Mammary epithelial cell (primary cell): ENCODE results near the gene PIAS4.

Source experiments
- EZH2 ChIP-seq: IDR thresholded peaks from 2 replicates; pipeline ENCODE4 v1.6.1; 2012; ENCODE audit warnings: low read length, inconsistent platforms, borderline replicate concordance
- TF ChIP-seq, protein P1 (sequence below), 2 donors: IDR thresholded peaks in 1 of 2; conservative IDR thresholded peaks in 1 of 2; 2 replicates each; pipeline ENCODE4 v1.5.1; 2011 to 2012; ENCODE audit warnings: inconsistent platforms in 2 of 2, low read length in 2 of 2, mild to moderate bottlenecking in 2 of 2, control low read depth in 1 of 2, low read depth in 1 of 2; ENCODE audit not compliant: insufficient read depth in 1 of 2; ENCODE audit errors: extremely low read depth in 1 of 2

DNA sequence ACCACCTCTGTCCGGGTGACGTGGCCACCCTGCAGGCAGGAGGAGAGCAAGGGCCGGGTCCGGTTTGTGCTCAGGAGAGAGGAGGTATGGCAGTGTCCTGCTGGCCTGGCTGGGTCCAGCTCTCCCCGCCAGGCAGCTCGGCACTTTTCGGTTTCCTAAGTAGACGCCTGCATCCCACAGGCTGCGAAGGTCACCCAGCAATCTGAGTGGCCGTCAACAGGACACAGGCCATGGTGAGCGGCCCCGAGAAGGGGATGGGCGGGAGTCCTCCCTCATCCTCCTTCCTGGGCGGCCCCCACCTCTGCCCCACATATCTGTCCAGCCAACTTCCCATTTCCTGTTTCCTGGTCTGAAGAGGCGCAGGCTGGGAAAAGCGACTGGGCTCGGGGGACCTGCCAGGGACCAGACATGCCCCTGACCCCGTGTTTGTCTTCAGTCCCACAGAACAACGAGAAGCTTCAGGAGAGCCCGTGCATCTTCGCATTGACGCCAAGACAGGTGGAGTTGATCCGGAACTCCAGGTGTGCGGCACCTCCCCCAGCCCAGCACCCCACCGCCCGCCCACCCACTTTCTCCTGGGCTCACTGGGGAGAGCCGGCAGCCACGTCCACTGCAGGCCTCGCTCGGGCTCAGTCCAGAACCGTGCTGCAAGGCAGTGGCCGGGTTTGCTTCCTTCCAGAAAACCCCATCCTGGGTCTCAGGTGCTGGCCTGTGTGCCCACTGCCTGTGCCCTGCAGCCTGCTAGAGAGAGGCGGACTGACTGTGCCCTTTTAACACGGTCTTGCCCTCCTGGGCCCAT lies 16.3 kb downstream of the PIAS4 start:
- TF ChIP-seq, protein P1, sequence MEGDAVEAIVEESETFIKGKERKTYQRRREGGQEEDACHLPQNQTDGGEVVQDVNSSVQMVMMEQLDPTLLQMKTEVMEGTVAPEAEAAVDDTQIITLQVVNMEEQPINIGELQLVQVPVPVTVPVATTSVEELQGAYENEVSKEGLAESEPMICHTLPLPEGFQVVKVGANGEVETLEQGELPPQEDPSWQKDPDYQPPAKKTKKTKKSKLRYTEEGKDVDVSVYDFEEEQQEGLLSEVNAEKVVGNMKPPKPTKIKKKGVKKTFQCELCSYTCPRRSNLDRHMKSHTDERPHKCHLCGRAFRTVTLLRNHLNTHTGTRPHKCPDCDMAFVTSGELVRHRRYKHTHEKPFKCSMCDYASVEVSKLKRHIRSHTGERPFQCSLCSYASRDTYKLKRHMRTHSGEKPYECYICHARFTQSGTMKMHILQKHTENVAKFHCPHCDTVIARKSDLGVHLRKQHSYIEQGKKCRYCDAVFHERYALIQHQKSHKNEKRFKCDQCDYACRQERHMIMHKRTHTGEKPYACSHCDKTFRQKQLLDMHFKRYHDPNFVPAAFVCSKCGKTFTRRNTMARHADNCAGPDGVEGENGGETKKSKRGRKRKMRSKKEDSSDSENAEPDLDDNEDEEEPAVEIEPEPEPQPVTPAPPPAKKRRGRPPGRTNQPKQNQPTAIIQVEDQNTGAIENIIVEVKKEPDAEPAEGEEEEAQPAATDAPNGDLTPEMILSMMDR (conservative IDR thresholded peaks at IDR 0.05 in 1 of 2, IDR thresholded peaks at IDR 0.05 in 1 of 2; ENCODE audit: extremely low read depth in 1 of 2, insufficient read depth in 1 of 2, low read depth in 1 of 2, low read length in 2 of 2) = no peak
- no peak for TF ChIP-seq EZH2
